NCI-H748 (cell line): ENCODE results near the gene RBMS3.
"Not testable (repeated sequence)": the region's sequence is repeated elsewhere in the genome, so short reads cannot be mapped to it uniquely, and the experiment has no call there.

Experiments
- DNase-seq: peaks from one replicate; lab custom pipeline; 2025; ENCODE audit not compliant: unreplicated experiment; lab: John Stamatoyannopoulos, UW

Gene RBMS3

GRCh38 chr3:29310865-29311264 lies 30.0 kb downstream of the RBMS3 start:
- DNase-seq: peak; percentile 29

GRCh38 chr3:29311795-29312194 lies 30.9 kb downstream of the RBMS3 start:
- no peak for DNase-seq

GRCh38 chr3:29312395-29312794 lies 31.5 kb downstream of the RBMS3 start:
- no peak for DNase-seq

GRCh38 chr3:29312960-29313452 lies 32.1 kb downstream of the RBMS3 start:
- DNase-seq: no peak

GRCh38 chr3:29313981-29314726 lies 33.3 kb downstream of the RBMS3 start:
- DNase-seq: no peak

- no peak for DNase-seq
Observed at GRCh38 chr3:29314727-29315088, 33.8 kb downstream of the RBMS3 start.

- no peak for DNase-seq
Observed at GRCh38 chr3:29317659-29318173, 36.8 kb downstream of the RBMS3 start.

- no peak for DNase-seq
Observed at GRCh38 chr3:29318251-29318650, 37.4 kb downstream of the RBMS3 start.

- DNase-seq: no peak
Observed at GRCh38 chr3:29319262-29319661, 38.4 kb downstream of the RBMS3 start.

- DNase-seq: no peak
Observed at GRCh38 chr3:29319798-29320197, 38.9 kb downstream of the RBMS3 start.

GRCh38 chr3:29322586-29322985 lies 41.7 kb downstream of the RBMS3 start:
- DNase-seq: no peak

GRCh38 chr3:29324180-29324651 lies 43.3 kb downstream of the RBMS3 start:
- no peak for DNase-seq

GRCh38 chr3:29326540-29326939 lies 45.7 kb downstream of the RBMS3 start:
- not testable (repeated sequence) for DNase-seq

GRCh38 chr3:29329986-29330890 lies 49.4 kb downstream of the RBMS3 start:
- DNase-seq: no peak

- no peak for DNase-seq
Observed at GRCh38 chr3:29331035-29331434, 50.2 kb downstream of the RBMS3 start.

- no peak for DNase-seq
Observed at GRCh38 chr3:29331456-29332194, 50.8 kb downstream of the RBMS3 start.

GRCh38 chr3:29332195-29332637 lies 51.3 kb downstream of the RBMS3 start:
- DNase-seq: no peak

GRCh38 chr3:29333576-29333975 lies 52.7 kb downstream of the RBMS3 start:
- no peak for DNase-seq

- DNase-seq: no peak
Observed at GRCh38 chr3:29334706-29335105, 53.8 kb downstream of the RBMS3 start.

- peak; percentile 62 for DNase-seq
Observed at GRCh38 chr3:29335438-29335837, 54.6 kb downstream of the RBMS3 start.

- DNase-seq: no peak
Observed at GRCh38 chr3:29335943-29336342, 55.1 kb downstream of the RBMS3 start.
